Central memory CD8-positive, alpha-beta T cell (primary cell): Measurements from ENCODE around the gene CUBN.

Source experiments
- ATAC-seq: fragments of 150-1000 bp; cut with Tn5 transposase; replicated peaks from 2 replicates; pipeline ENCODE4 v1.10.0; 2022; ENCODE audit warnings: mild to moderate bottlenecking, moderate FRiP score, moderate number of reproducible peaks; ENCODE audit not compliant: poor library complexity, severe bottlenecking; ENCODE audit errors: extremely low read depth
- DNase-seq, 2 donors: peaks; one replicate each; pipeline ENCODE4 v3.0.0; 2021; ENCODE audit warnings: low spot score in 2 of 2
- H3K27ac Mint-ChIP-seq: one replicate; pipeline ENCODE4 v1.8.0; 2022; ENCODE audit warnings: low read depth, mild to moderate bottlenecking, moderate library complexity, mixed read lengths
- H3K27me3 Mint-ChIP-seq: one replicate; pipeline ENCODE4 v1.8.0; 2022; ENCODE audit warnings: mixed read lengths
- H3K36me3 Mint-ChIP-seq: one replicate; pipeline ENCODE4 v1.8.0; 2022; ENCODE audit warnings: mild to moderate bottlenecking, moderate library complexity, mixed read lengths; ENCODE audit not compliant: insufficient read depth
- H3K4me1 Mint-ChIP-seq: one replicate; pipeline ENCODE4 v1.8.0; 2022; ENCODE audit warnings: mixed read lengths
- H3K4me3 Mint-ChIP-seq: one replicate; pipeline ENCODE4 v1.8.0; 2022; ENCODE audit warnings: mild to moderate bottlenecking, moderate library complexity, mixed read lengths
- H3K9me3 Mint-ChIP-seq: one replicate; pipeline ENCODE4 v1.8.0; 2022; ENCODE audit warnings: mixed read lengths

Gene CUBN

GRCh38 chr10:16945593-16945992, 184.0 kb downstream of the CUBN start:
- peaks cover 7% of the 10 kb centered on the region for H3K4me1 Mint-ChIP-seq
- no peak overlapping the region for H3K4me3 Mint-ChIP-seq
- H3K27me3 Mint-ChIP-seq, result no peaks in the 10 kb centered on the region
- peaks cover 6% of the 10 kb centered on the region for H3K36me3 Mint-ChIP-seq
- DNase-seq, result no peak
- H3K27ac Mint-ChIP-seq, result no peak overlapping the region
- no peak for ATAC-seq
- no peaks in the 10 kb centered on the region for H3K9me3 Mint-ChIP-seq

- DNase-seq (no peak), ATAC-seq (peak; percentile 5)
- peaks cover 7% of the 10 kb centered on the region for H3K4me1 Mint-ChIP-seq
- no peaks in the 10 kb centered on the region for H3K27me3 Mint-ChIP-seq
- H3K9me3 Mint-ChIP-seq, result no peaks in the 10 kb centered on the region
- H3K36me3 Mint-ChIP-seq, result peaks cover 6% of the 10 kb centered on the region
- no peak overlapping the region for H3K4me3 Mint-ChIP-seq
- H3K27ac Mint-ChIP-seq, result no peak overlapping the region
Observed at GRCh38 chr10:16944986-16945385, 184.6 kb downstream of the CUBN start.

- no peak for ATAC-seq
- no peak overlapping the region for H3K4me3 Mint-ChIP-seq
Observed at GRCh38 chr10:16944402-16944801, 185.2 kb downstream of the CUBN start.

GRCh38 chr10:16943295-16944285, 186.0 kb downstream of the CUBN start:
- Mint-ChIP-seq H3K36me3 (peaks cover 6% of the 10 kb centered on the region), H3K4me3 (no peak overlapping the region), H3K4me1 (peaks cover 7% of the 10 kb centered on the region), H3K27me3 (no peaks in the 10 kb centered on the region), H3K27ac (peak overlapping the region; percentile 25), H3K9me3 (no peaks in the 10 kb centered on the region)
- ATAC-seq, result no peak
- DNase-seq, result no peak

More at GRCh38 chr10:16944402-16944801, 185.2 kb downstream of the CUBN start:
- peak overlapping the region; percentile 25 for H3K27ac Mint-ChIP-seq
- peaks cover 6% of the 10 kb centered on the region for H3K36me3 Mint-ChIP-seq
- no peak for DNase-seq
- H3K27me3 Mint-ChIP-seq, result no peaks in the 10 kb centered on the region
- no peaks in the 10 kb centered on the region for H3K9me3 Mint-ChIP-seq
- H3K4me1 Mint-ChIP-seq, result peaks cover 7% of the 10 kb centered on the region

- Mint-ChIP-seq H3K27me3 (no peaks in the 10 kb centered on the region), H3K4me3 (no peak overlapping the region), H3K36me3 (peaks cover 4% of the 10 kb centered on the region), H3K4me1 (peaks cover 7% of the 10 kb centered on the region), H3K9me3 (no peaks in the 10 kb centered on the region), H3K27ac (no peak overlapping the region)
- ATAC-seq (no peak), DNase-seq (no peak)
Observed at GRCh38 chr10:16942381-16943078, 187.1 kb downstream of the CUBN start.

- ATAC-seq, result no peak
- Mint-ChIP-seq H3K9me3 (no peaks in the 10 kb centered on the region), H3K4me1 (peaks cover 7% of the 10 kb centered on the region), H3K36me3 (peaks cover 4% of the 10 kb centered on the region), H3K4me3 (no peak overlapping the region), H3K27me3 (no peaks in the 10 kb centered on the region), H3K27ac (no peak overlapping the region)
- no peak for DNase-seq
Observed at GRCh38 chr10:16941870-16942269, 187.7 kb downstream of the CUBN start.

- peaks cover 4% of the 10 kb centered on the region for H3K36me3 Mint-ChIP-seq
- H3K4me3 Mint-ChIP-seq, result no peak overlapping the region
- no peak overlapping the region for H3K27ac Mint-ChIP-seq
- peaks cover 7% of the 10 kb centered on the region for H3K4me1 Mint-ChIP-seq
- no peaks in the 10 kb centered on the region for H3K27me3 Mint-ChIP-seq
- no peak for ATAC-seq
- no peak for DNase-seq
- no peaks in the 10 kb centered on the region for H3K9me3 Mint-ChIP-seq
Observed at GRCh38 chr10:16941067-16941466, 188.5 kb downstream of the CUBN start.

- no peaks in the 10 kb centered on the region for H3K9me3 Mint-ChIP-seq
- no peaks in the 10 kb centered on the region for H3K4me1 Mint-ChIP-seq
Observed at GRCh38 chr10:16938952-16939351, 190.7 kb downstream of the CUBN start.

GRCh38 chr10:16934461-16934860, 195.2 kb downstream of the CUBN start:
- Mint-ChIP-seq H3K9me3 (no peaks in the 10 kb centered on the region), H3K4me3 (no peak overlapping the region), H3K4me1 (no peaks in the 10 kb centered on the region), H3K27ac (no peak overlapping the region), H3K36me3 (no peaks in the 10 kb centered on the region), H3K27me3 (no peaks in the 10 kb centered on the region)
- ATAC-seq (no peak), DNase-seq (no peak)

More at GRCh38 chr10:16938952-16939351, 190.7 kb downstream of the CUBN start:
- Mint-ChIP-seq H3K4me3 (no peak overlapping the region), H3K27ac (no peak overlapping the region), H3K36me3 (peaks cover 4% of the 10 kb centered on the region), H3K27me3 (no peaks in the 10 kb centered on the region)
- no peak for ATAC-seq
- no peak for DNase-seq

- DNase-seq (no peak), ATAC-seq (no peak)
- H3K4me3 Mint-ChIP-seq, result no peak overlapping the region
- H3K4me1 Mint-ChIP-seq, result no peaks in the 10 kb centered on the region
- no peaks in the 10 kb centered on the region for H3K9me3 Mint-ChIP-seq
- H3K27ac Mint-ChIP-seq, result no peak overlapping the region
- H3K36me3 Mint-ChIP-seq, result no peaks in the 10 kb centered on the region
- H3K27me3 Mint-ChIP-seq, result no peaks in the 10 kb centered on the region
Observed at GRCh38 chr10:16933783-16934182, 195.8 kb downstream of the CUBN start.

GRCh38 chr10:16931930-16932329, 197.7 kb downstream of the CUBN start:
- Mint-ChIP-seq H3K9me3 (no peaks in the 10 kb centered on the region), H3K27ac (no peak overlapping the region), H3K27me3 (no peaks in the 10 kb centered on the region), H3K4me1 (no peaks in the 10 kb centered on the region), H3K4me3 (no peak overlapping the region), H3K36me3 (peaks cover 1% of the 10 kb centered on the region)
- ATAC-seq (no peak), DNase-seq (no peak)

GRCh38 chr10:16930540-16930939, 199.1 kb downstream of the CUBN start:
- no peak for ATAC-seq
- no peaks in the 10 kb centered on the region for H3K4me1 Mint-ChIP-seq
- H3K36me3 Mint-ChIP-seq, result peaks cover 1% of the 10 kb centered on the region
- H3K9me3 Mint-ChIP-seq, result no peaks in the 10 kb centered on the region
- DNase-seq, result no peak
- no peak overlapping the region for H3K27ac Mint-ChIP-seq
- H3K4me3 Mint-ChIP-seq, result no peak overlapping the region
- H3K27me3 Mint-ChIP-seq, result no peaks in the 10 kb centered on the region

GRCh38 chr10:16929069-16929468, 200.5 kb downstream of the CUBN start:
- no peak overlapping the region for H3K4me3 Mint-ChIP-seq
- H3K9me3 Mint-ChIP-seq, result no peaks in the 10 kb centered on the region
- no peaks in the 10 kb centered on the region for H3K4me1 Mint-ChIP-seq
- no peak overlapping the region for H3K27ac Mint-ChIP-seq
- DNase-seq, result no peak
- ATAC-seq, result no peak
- no peaks in the 10 kb centered on the region for H3K27me3 Mint-ChIP-seq
- peaks cover 1% of the 10 kb centered on the region for H3K36me3 Mint-ChIP-seq
